OCI-LY1 (cell line): ENCODE measurements around the gene SLC46A3.

ENCODE experiments used
- EZH2 ChIP-seq: fragments of 200-600 bp; sonication (generic), shearing (Covaris generic); IDR thresholded peaks from 2 replicates; pipeline ENCODE4 v1.8.0; 2017; ENCODE audit warnings: borderline replicate concordance, mixed run types, mild to moderate bottlenecking, antibody characterized with exemption, low read length, moderate library complexity, mixed read lengths
- TF ChIP-seq, protein P1 (sequence below): fragments of 200-600 bp; sonication (generic), shearing (Covaris generic); IDR thresholded peaks from 2 replicates; pipeline ENCODE4 v1.5.1; 2017; ENCODE audit warnings: mild to moderate bottlenecking, antibody characterized with exemption, low read length, moderate library complexity, mixed read lengths

DNA sequence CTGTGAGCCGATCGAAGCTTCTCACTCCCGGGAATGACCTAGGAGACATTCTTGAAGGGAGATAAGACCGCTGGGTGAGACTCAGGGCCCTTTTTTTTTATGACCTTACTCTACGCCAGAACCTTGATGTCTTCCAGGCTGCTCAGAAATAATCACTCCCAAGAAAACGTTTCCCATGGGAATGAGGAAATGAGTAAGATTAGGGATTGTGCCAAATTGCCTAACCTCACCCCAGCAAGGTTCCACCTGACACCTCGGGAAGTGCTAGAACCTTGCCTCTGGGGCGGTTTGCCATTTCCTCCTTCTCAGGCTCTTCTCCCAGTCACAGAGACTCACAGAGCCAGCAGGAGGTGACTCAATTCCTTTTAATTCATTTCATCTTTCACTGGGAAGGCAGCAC, 2.3 kb downstream of the SLC46A3 start:
- TF ChIP-seq, protein P1, sequence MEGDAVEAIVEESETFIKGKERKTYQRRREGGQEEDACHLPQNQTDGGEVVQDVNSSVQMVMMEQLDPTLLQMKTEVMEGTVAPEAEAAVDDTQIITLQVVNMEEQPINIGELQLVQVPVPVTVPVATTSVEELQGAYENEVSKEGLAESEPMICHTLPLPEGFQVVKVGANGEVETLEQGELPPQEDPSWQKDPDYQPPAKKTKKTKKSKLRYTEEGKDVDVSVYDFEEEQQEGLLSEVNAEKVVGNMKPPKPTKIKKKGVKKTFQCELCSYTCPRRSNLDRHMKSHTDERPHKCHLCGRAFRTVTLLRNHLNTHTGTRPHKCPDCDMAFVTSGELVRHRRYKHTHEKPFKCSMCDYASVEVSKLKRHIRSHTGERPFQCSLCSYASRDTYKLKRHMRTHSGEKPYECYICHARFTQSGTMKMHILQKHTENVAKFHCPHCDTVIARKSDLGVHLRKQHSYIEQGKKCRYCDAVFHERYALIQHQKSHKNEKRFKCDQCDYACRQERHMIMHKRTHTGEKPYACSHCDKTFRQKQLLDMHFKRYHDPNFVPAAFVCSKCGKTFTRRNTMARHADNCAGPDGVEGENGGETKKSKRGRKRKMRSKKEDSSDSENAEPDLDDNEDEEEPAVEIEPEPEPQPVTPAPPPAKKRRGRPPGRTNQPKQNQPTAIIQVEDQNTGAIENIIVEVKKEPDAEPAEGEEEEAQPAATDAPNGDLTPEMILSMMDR: no peak
- no peak for TF ChIP-seq EZH2
